ENCODE measurements around the gene UGGT2.
"Not testable (repeated sequence)": the region's sequence is repeated elsewhere in the genome, so short reads cannot be mapped to it uniquely, and the experiment has no call there.

The UGGT2 gene

DNA sequence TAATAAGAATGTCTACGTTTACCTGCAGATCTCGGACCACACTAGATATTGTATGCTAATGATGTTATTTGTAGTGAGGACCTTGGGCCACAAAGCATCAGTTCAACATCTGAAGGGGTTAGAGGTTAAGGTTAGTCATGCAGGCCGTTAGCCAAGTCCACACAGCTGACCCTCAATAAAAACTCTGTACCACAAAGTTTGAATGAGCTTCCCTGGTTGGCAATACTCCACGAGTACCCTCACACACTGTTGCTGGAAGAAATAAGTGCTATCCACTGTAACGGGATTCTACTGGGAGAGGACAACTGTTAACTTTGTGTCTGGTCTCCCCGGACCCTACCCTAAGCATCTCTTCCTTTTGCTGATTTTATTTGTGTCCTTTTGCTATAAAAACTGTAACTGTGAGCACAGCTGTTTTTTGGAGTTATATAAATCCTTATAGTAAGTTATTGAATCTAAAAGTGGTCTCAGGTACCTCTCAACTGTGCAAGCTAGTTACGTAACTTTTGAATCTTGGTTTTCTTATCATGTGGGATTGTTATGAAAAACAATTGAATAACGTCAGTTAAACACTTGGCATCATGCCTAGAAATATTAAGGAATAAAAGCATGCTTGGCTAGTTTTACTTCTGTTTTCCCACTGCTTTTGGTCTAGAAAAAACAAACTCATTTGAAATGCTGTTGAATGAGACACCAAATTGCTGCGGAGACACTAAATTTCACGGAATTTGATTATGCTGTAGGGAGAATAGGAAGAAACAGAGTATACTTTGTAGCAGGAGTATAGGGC is 194.7 kb downstream of the UGGT2 start:
- no peak for DNase-seq (ENCODE audit: low spot score)
- TF ChIP-seq, protein P1, sequence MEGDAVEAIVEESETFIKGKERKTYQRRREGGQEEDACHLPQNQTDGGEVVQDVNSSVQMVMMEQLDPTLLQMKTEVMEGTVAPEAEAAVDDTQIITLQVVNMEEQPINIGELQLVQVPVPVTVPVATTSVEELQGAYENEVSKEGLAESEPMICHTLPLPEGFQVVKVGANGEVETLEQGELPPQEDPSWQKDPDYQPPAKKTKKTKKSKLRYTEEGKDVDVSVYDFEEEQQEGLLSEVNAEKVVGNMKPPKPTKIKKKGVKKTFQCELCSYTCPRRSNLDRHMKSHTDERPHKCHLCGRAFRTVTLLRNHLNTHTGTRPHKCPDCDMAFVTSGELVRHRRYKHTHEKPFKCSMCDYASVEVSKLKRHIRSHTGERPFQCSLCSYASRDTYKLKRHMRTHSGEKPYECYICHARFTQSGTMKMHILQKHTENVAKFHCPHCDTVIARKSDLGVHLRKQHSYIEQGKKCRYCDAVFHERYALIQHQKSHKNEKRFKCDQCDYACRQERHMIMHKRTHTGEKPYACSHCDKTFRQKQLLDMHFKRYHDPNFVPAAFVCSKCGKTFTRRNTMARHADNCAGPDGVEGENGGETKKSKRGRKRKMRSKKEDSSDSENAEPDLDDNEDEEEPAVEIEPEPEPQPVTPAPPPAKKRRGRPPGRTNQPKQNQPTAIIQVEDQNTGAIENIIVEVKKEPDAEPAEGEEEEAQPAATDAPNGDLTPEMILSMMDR (IDR thresholded peaks at IDR 0.05; ENCODE audit: extremely low read depth, missing control alignments): no peak

GRCh38 chr13:95845656-95846055 is 207.5 kb downstream of the UGGT2 start:
- not testable (repeated sequence) for DNase-seq (ENCODE audit: low spot score)

DNA sequence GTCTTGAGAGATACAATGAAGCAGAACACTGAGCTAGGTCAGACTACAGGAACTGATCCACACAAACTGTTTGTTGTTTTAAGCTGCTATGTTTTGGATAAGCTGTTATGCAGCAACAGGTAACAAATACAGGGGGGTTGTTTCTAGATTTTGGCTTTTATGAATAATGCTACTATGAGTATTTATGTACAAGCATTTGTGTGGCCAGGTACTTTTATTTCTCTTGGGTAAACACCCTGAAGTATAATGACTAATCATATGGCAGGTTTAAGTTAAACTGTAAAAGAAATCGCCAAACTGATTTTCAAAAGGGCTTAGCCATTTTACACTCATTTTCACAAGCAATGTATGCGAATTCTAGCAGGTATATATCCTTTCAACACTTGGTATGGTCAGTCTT is 210.3 kb downstream of the UGGT2 start:
- TF ChIP-seq, protein P1 (IDR thresholded peaks at IDR 0.05; ENCODE audit: extremely low read depth, missing control alignments): no peak
- DNase-seq (ENCODE audit: low spot score): no peak

- TF ChIP-seq, protein P1 (IDR thresholded peaks at IDR 0.05; ENCODE audit: extremely low read depth, missing control alignments): no peak
- DNase-seq (ENCODE audit: low spot score): no peak
Measured at GRCh38 chr13:95841894-95842293, 211.3 kb downstream of the UGGT2 start.

DNA sequence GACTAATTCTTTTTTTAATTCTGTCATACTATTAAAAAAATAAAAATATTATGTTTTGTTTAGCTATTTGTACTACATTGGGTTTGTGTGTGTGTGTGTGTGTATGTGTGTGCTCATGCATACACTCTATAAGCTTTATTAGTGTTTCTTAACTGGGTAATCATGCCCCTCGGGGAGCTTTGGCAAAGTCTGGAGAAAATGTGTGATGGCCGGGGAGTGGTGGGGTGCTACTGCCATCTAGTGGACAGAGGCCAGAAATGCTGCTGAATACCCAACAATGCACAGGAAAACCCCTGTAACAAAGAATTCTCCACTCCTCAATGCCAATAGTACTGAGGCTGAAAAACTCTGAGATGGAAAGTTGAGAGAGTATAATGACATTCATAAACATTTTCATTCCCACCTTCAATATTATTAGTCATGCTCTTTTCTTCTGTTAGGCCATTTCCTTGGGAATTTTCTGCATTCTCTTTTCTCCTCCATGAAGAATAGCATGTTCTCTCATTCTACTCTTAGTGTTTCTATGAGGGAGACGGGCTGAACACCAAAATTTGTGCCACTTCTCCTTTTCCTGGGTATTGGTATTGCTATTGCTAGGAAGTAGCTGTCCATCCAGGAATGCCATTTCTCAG is 219.0 kb downstream of the UGGT2 start:
- peak; percentile 75 for DNase-seq (ENCODE audit: low spot score)

GRCh38 chr13:95833719-95834118 is 219.5 kb downstream of the UGGT2 start:
- DNase-seq (ENCODE audit: low spot score): no peak
- TF ChIP-seq, protein P1 (IDR thresholded peaks at IDR 0.05; ENCODE audit: extremely low read depth, missing control alignments): no peak

More for the DNA sequence above, 219.0 kb downstream of the UGGT2 start:
- TF ChIP-seq, protein P1 (IDR thresholded peaks at IDR 0.05; ENCODE audit: extremely low read depth, missing control alignments): peak; percentile 62

DNA sequence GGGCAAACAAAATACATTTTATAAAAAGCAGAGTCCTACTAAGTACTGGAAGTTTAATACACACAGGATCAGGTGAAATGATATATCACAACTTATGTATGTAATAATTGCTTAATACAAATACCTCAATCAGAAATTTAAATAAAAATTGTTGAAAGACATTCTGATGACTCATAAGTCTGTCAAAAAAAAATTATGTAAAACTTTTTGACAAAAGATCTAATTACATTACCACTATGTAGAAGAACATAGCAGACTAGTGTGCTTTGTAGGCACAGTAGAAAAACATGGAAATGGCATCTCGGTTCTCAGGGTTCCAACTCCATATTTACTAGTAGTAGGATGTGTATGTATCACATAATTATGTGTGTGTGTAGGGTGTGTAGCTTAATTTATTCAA is 220.1 kb downstream of the UGGT2 start:
- TF ChIP-seq, protein P1 (IDR thresholded peaks at IDR 0.05; ENCODE audit: extremely low read depth, missing control alignments): no peak
- no peak for DNase-seq (ENCODE audit: low spot score)

All from GM20000 (cell line).